Progenitor cell of endocrine pancreas (in vitro differentiated cells): ENCODE measurements around the gene NPTN. TPM values are rescaled to one million over a fixed set of nuclear protein-coding genes. Genes with fewer than 3 reads are reported as not detected.

Experiments used
- DNase-seq: peaks from one replicate; pipeline ENCODE4 v3.0.0; 2021; ENCODE audit warnings: low spot score; ENCODE audit not compliant: unreplicated experiment
- H3K27ac Mint-ChIP-seq: 2 replicates; pipeline ENCODE4 v1.8.0; 2021; ENCODE audit warnings: mild to moderate bottlenecking, moderate library complexity, mixed read lengths
- H3K27me3 Mint-ChIP-seq: 2 replicates; pipeline ENCODE4 v1.8.0; 2021; ENCODE audit warnings: mixed read lengths
- H3K36me3 Mint-ChIP-seq: 2 replicates; pipeline ENCODE4 v1.8.0; 2022; ENCODE audit warnings: mixed read lengths; ENCODE audit not compliant: insufficient read depth
- H3K4me1 Mint-ChIP-seq: 2 replicates; pipeline ENCODE4 v1.8.0; 2021; ENCODE audit warnings: low read depth, mixed read lengths
- H3K4me3 Mint-ChIP-seq: 2 replicates; pipeline ENCODE4 v1.8.0; 2021; ENCODE audit warnings: low read depth, mild to moderate bottlenecking, moderate library complexity, mixed read lengths
- H3K9me3 Mint-ChIP-seq: 2 replicates; pipeline ENCODE4 v1.8.0; 2021; ENCODE audit warnings: low read depth, mixed read lengths
- CTCF ChIP-seq: fragments of 200-600 bp; sonication (generic); IDR thresholded peaks from one replicate; pipeline ENCODE4 v1.5.0; 2021; ENCODE audit warnings: antibody characterized with exemption, mild to moderate bottlenecking; ENCODE audit not compliant: unreplicated experiment
- total RNA-seq: library from RNA; stranded (reverse); gene quantifications from 2 replicates; pipeline ENCODE4 v1.2.1, GENCODE V29; 2021

Gene NPTN
- total RNA-seq, 1 donor from 2014 or later: 81.1 TPM

- no peaks in the 10 kb centered on the region for H3K36me3 Mint-ChIP-seq
- TF ChIP-seq CTCF: no peak
- no peak for DNase-seq
- peaks cover 5% of the 10 kb centered on the region for H3K4me1 Mint-ChIP-seq
- peaks cover 10% of the 10 kb centered on the region for H3K27me3 Mint-ChIP-seq
- H3K4me3 Mint-ChIP-seq: no peak overlapping the region
- no peak overlapping the region for H3K27ac Mint-ChIP-seq
- no peaks in the 10 kb centered on the region for H3K9me3 Mint-ChIP-seq
Observed at GRCh38 chr15:73679964-73680363, 46.8 kb upstream of the NPTN start.

- Mint-ChIP-seq H3K27me3 (peaks cover 10% of the 10 kb centered on the region), H3K36me3 (no peaks in the 10 kb centered on the region), H3K27ac (no peak overlapping the region), H3K4me1 (peaks cover 5% of the 10 kb centered on the region), H3K9me3 (no peaks in the 10 kb centered on the region), H3K4me3 (no peak overlapping the region)
- no peak for TF ChIP-seq CTCF
- DNase-seq: no peak
Observed at GRCh38 chr15:73679180-73679579, 46.0 kb upstream of the NPTN start.

GRCh38 chr15:73678498-73678897, 45.3 kb upstream of the NPTN start:
- TF ChIP-seq CTCF: no peak
- no peak overlapping the region for H3K4me3 Mint-ChIP-seq
- peaks cover 14% of the 10 kb centered on the region for H3K27me3 Mint-ChIP-seq
- H3K4me1 Mint-ChIP-seq: peaks cover 3% of the 10 kb centered on the region
- no peaks in the 10 kb centered on the region for H3K36me3 Mint-ChIP-seq
- no peak overlapping the region for H3K27ac Mint-ChIP-seq
- no peaks in the 10 kb centered on the region for H3K9me3 Mint-ChIP-seq
- no peak for DNase-seq

- no peaks in the 10 kb centered on the region for H3K36me3 Mint-ChIP-seq
- no peak for DNase-seq
- no peaks in the 10 kb centered on the region for H3K9me3 Mint-ChIP-seq
- H3K27ac Mint-ChIP-seq: no peak overlapping the region
- no peak overlapping the region for H3K4me3 Mint-ChIP-seq
- peaks cover 20% of the 10 kb centered on the region for H3K27me3 Mint-ChIP-seq
- TF ChIP-seq CTCF: no peak
- no peaks in the 10 kb centered on the region for H3K4me1 Mint-ChIP-seq
Observed at GRCh38 chr15:73677733-73678132, 44.5 kb upstream of the NPTN start.

GRCh38 chr15:73677146-73677607, 44.0 kb upstream of the NPTN start:
- H3K36me3 Mint-ChIP-seq: no peaks in the 10 kb centered on the region
- peak; percentile 78 for TF ChIP-seq CTCF
- no peaks in the 10 kb centered on the region for H3K4me1 Mint-ChIP-seq
- H3K27me3 Mint-ChIP-seq: peaks cover 20% of the 10 kb centered on the region
- H3K4me3 Mint-ChIP-seq: no peak overlapping the region
- no peak overlapping the region for H3K27ac Mint-ChIP-seq
- H3K9me3 Mint-ChIP-seq: no peaks in the 10 kb centered on the region
- peak; percentile 37 for DNase-seq
